ENCODE results near the gene INTS14. TPM values are rescaled to one million over a fixed set of nuclear protein-coding genes. Genes with fewer than 3 reads are reported as not detected.

Gene INTS14
- total RNA-seq, 1 experiment from 2014 or later = 44.7 TPM

DNA sequence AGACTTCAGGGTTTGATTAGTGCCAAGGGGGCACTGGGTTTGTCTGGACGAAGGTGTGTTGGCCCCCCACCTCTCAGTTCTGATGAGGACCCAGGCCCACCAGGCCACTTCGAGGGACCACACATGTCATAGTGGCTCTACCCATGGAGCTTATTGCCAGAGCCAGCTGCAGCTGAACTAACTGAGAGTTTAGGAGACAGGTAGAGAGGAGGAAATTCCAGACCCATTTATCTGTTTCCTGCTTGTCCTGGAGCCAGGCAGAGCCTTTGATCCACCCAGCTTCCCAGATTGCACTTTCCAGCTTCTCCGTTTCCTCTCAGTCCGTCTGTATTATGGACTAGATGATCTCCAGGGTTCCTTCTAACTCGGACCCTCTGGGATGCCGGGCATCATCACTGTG, 31.7 kb upstream of the INTS14 start:
- H2BK15ac ChIP-seq (ENCODE audit: low read depth, low read length) = no peak overlapping the region
- H3K9me3 Mint-ChIP-seq = no peaks in the 10 kb centered on the region
- H3K14ac ChIP-seq (ENCODE audit: insufficient read depth, low read length) = no peak overlapping the region
- H4K5ac ChIP-seq (ENCODE audit: insufficient read length, low read depth, low read length) = no peak overlapping the region
- no peaks in the 10 kb centered on the region for H3K9me3 ChIP-seq (ENCODE audit: control insufficient read depth, low read depth, low read length)
- H3K79me2 ChIP-seq (ENCODE audit: insufficient read depth, low read length) = no peaks in the 10 kb centered on the region
- H3K27ac ChIP-seq (ENCODE audit: insufficient read length, low read depth, low read length) = no peak overlapping the region
- no peaks in the 10 kb centered on the region for H3K79me1 ChIP-seq (ENCODE audit: insufficient read depth, low read depth, low read length, poor library complexity, severe bottlenecking)
- no peak overlapping the region for H3K4me2 ChIP-seq (ENCODE audit: insufficient read depth, insufficient read length, low read length)
- H3K27ac Mint-ChIP-seq = no peak overlapping the region
- peaks cover 11 to 13% of the 10 kb centered on the region in 2 experiments for H3K4me1 Mint-ChIP-seq
- WGBS (ENCODE audit: extremely low coverage, insufficient read length, low lambda C conversion rate) = no CpG with 5 or more reads among the region's 6 CpGs
- TF ChIP-seq CTCF (conservative IDR thresholded peaks at IDR 0.05) = no peak
- no peak overlapping the region for H3T11ph ChIP-seq (ENCODE audit: low read length)
- no peak overlapping the region for H3K9ac ChIP-seq (ENCODE audit: extremely low read depth, insufficient read length, low read length)
- no peak overlapping the region for H3K4ac ChIP-seq (ENCODE audit: low read depth, low read length)
- H4K20me1 ChIP-seq (ENCODE audit: control insufficient read depth, insufficient read depth, insufficient read length) = no peaks in the 10 kb centered on the region
- H4K8ac ChIP-seq (replicated peaks; ENCODE audit: insufficient read length, low read depth, low read length) = no peak overlapping the region
- no peaks in the 10 kb centered on the region for H3K36me3 Mint-ChIP-seq (ENCODE audit: insufficient read depth in 1 of 3, low read depth in 3 of 3)
- H2AFZ ChIP-seq (ENCODE audit: low read length) = no peak overlapping the region
- H2AK5ac ChIP-seq (ENCODE audit: insufficient read length, low read length) = no peak overlapping the region
- H2BK120ac ChIP-seq (ENCODE audit: low read depth, low read length, poor library complexity, severe bottlenecking) = no peak overlapping the region
- no peak for DNase-seq
- H3K23ac ChIP-seq (ENCODE audit: insufficient read length, low read depth, low read length) = no peak overlapping the region
- H3K56ac ChIP-seq (ENCODE audit: insufficient read length, low read depth, low read length) = no peak overlapping the region
- H4K91ac ChIP-seq (ENCODE audit: insufficient read length, low read depth, low read length) = no peak overlapping the region
- no peaks in the 10 kb centered on the region for H3K27me3 Mint-ChIP-seq (ENCODE audit: low read depth)
- no peaks in the 10 kb centered on the region for H3K23me2 ChIP-seq (ENCODE audit: insufficient read length, low read depth, low read length, poor library complexity, severe bottlenecking)
- H3K18ac ChIP-seq (ENCODE audit: insufficient read length, low read depth, low read length) = no peak overlapping the region
- H2BK5ac ChIP-seq (ENCODE audit: insufficient read length, low read length) = no peak overlapping the region
- H2BK12ac ChIP-seq (ENCODE audit: insufficient read length, low read depth, low read length) = no peak overlapping the region
- H3K27me3 ChIP-seq (ENCODE audit: insufficient read depth, low read length) = no peaks in the 10 kb centered on the region
- H3K4me1 ChIP-seq (ENCODE audit: insufficient read depth, low read length) = 0 out of 2 replicates have a peak, but pooled peaks cover 2% of the 10 kb centered on the region
- no peak overlapping the region for H2BK20ac ChIP-seq (ENCODE audit: low read depth, low read length, poor library complexity, severe bottlenecking)
- peak overlapping the region in 1 of 2 experiments; percentile 21; a peak in 1 of 5 replicates for H3K4me3 Mint-ChIP-seq
